Purkinje cell (primary cell): ENCODE measurements around the gene NAB1. TPM values are rescaled to one million over a fixed set of nuclear protein-coding genes. Genes with fewer than 3 reads are reported as not detected.

Source experiments
- polyA plus RNA-seq: library from polyadenylated mRNA; unstranded; fragments of >200 nt; fragmentation: Nextera tagmentation; gene quantifications from 2 replicates; pipeline ENCODE4 v1.2.1, GENCODE V29; 2014

The NAB1 gene, protein sequence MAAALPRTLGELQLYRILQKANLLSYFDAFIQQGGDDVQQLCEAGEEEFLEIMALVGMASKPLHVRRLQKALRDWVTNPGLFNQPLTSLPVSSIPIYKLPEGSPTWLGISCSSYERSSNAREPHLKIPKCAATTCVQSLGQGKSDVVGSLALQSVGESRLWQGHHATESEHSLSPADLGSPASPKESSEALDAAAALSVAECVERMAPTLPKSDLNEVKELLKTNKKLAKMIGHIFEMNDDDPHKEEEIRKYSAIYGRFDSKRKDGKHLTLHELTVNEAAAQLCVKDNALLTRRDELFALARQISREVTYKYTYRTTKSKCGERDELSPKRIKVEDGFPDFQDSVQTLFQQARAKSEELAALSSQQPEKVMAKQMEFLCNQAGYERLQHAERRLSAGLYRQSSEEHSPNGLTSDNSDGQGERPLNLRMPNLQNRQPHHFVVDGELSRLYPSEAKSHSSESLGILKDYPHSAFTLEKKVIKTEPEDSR
- 8.4 and 8.7 TPM in 2 replicates for polyA plus RNA-seq

DNA sequence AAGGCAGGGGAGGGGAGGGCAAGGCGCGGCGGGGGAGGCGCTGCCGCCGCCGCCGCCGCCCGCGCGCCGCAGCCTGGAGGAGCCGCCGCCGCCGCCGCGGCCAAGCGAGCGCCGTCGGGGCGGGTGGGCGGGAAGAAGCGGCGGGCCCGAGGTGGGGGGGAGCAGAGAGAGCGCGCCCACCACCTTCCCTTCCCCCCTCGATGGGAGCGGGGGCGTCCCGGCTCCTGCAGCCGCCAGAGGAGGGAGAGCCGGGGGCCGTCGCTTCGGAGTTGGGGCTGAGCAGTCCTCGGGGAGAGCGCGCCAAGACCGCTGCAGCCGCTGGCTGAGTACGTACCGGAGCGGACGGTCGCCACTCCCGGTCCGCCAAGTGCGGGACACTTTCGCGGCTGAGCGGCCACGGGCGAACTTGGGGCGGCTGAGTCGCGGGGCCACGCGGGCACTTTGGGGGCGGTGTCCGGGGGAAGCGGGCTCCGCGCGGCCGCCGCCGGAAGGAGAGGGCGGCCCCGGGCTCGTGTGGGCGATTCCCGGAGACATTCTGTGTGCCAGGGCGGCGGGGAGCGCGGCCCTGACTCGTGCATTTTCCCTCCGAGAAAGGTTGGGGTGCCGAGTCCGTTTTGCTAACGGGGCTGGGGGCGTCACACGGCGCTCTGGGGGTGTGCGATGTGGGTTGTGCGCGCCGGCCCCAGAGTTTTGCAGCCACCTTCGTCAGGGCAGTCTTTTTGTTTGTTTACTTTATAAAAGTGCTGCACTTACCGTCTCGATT, at the start of gene NAB1:
TSS of gene NAB1 (plus strand) at position 49 of the 763 bp plus-strand sequence. CDS start 10,094 bp downstream, outside the sequence.

Other genes with a start within 250 kb of the NAB1 start
- gene MFSD6, start 240.7 kb upstream of the NAB1 start, polyA plus RNA-seq, result 96.3 and 103 TPM in 2 replicates
- gene NEMP2, start 114.4 kb upstream of the NAB1 start, polyA plus RNA-seq, result 1.2 and 2.0 TPM in 2 replicates
- 58.7 and 62.6 TPM in 2 replicates for gene GLS, start 231.7 kb downstream of the NAB1 start, polyA plus RNA-seq